Hypothalamus (tissue), 51 donors: ENCODE measurements around the gene B4GALNT3.

Experiments used
- DNase-seq, 51 donors: peaks; one replicate each; lab custom pipeline; 2025; lab: John Stamatoyannopoulos, UW

B4GALNT3 gene

GRCh38 chr12:507391-507796 is 47.7 kb downstream of the B4GALNT3 start:
- no peak for DNase-seq

- no peak for DNase-seq
These were observed 48.4 kb downstream of the B4GALNT3 start for GRCh38 chr12:508145-508544.

- no peak for DNase-seq
These were observed 49.1 kb downstream of the B4GALNT3 start for GRCh38 chr12:508795-509194.

DNA sequence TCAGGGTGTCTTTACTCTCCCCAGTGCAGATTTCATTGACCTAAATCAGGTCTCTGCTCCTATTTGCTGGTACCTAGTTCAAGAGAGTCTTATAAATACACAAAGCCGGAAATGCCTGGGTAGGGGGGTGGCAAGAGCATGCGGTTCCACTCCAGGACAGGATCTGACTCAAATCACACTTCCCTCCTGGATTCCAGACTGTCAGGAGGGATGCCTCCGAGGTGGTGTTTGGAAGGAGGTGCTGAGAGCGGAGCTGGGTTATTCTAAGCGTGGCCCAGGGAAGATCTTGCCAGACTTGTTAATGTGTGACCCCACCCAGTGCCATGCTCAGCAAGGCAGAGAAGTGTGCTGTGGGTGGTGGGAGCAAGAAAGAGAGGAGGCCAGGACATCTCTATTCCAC is 49.8 kb downstream of the B4GALNT3 start:
- no peak for DNase-seq

- DNase-seq = peak in 17 of 51 donors; percentile 2 to 45 (median 23)
These were observed 50.5 kb downstream of the B4GALNT3 start for GRCh38 chr12:510071-510825.

DNA sequence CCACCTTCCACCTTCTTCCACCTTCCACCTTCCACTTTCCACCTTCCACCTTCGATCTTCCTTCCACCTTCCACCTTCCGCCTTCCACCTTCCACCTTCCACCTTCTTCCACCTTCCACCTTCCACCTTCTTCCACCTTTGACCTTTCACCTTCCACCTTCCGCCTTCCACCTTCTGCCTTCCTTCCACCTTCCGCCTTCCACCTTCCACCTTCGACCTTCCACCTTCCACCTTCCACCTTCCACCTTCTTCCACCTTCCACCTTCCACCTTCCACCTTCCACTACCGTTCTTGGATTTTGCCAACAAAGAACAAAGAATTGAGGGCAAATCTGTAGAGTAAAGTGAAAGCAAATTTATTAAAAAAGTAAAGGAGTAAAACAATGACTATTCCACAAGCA is 53.2 kb downstream of the B4GALNT3 start:
- DNase-seq = no peak

GRCh38 chr12:513446-513845 is 53.7 kb downstream of the B4GALNT3 start:
- DNase-seq = no peak

DNA sequence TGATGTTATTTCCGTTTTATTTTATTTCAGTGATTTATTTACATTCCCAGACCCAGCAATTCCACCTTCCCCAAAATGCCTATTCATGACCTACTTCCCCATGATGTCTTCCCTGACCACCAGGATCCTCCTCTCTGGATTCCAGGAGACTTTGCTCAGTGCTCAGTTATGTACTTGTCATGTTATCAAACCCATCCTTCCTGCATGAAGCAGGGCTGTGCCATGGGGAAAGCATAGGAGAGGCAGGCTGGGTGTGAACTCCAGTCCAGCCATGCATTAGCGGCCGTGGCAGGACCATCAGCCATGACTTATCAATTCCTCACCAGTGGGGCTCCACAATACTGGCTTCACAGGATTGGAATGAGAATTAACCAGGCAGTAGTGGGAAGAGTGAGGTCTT is 57.8 kb downstream of the B4GALNT3 start:
- no peak for DNase-seq

- DNase-seq = no peak
These were observed 60.4 kb downstream of the B4GALNT3 start for GRCh38 chr12:520119-520518.

DNA sequence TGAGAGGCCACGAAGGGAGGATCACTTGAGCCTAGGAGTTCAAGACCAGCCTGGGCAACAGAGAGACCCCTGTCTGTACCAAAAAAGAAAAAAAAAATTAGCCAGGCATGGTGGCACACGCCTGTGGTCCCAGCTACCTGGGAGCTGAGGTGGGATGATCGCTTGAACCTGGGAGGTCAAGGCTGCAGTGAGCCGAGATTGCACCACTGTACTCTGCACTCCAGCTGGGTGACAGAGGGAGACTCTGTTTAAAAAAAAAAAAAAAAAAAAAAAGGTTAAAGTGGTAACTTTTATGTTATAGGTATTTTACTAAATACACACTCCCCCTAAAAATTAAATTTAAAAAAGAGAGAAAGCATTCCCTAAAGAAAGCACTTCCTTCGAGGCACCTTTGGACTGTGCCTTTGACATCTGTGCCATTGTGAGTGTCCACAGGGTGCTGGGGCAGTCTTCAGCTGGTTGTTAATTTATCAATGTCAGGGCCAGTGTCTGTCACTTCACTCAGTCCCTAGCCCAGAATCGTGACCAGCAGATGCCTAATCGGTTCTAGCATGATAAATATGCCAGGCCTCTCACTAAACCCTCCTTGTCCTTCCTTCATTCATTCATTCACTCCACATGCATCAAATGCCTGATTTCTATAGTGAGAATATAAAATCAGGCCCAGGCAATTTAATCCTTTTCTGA is 63.1 kb downstream of the B4GALNT3 start:
- DNase-seq = no peak

DNA sequence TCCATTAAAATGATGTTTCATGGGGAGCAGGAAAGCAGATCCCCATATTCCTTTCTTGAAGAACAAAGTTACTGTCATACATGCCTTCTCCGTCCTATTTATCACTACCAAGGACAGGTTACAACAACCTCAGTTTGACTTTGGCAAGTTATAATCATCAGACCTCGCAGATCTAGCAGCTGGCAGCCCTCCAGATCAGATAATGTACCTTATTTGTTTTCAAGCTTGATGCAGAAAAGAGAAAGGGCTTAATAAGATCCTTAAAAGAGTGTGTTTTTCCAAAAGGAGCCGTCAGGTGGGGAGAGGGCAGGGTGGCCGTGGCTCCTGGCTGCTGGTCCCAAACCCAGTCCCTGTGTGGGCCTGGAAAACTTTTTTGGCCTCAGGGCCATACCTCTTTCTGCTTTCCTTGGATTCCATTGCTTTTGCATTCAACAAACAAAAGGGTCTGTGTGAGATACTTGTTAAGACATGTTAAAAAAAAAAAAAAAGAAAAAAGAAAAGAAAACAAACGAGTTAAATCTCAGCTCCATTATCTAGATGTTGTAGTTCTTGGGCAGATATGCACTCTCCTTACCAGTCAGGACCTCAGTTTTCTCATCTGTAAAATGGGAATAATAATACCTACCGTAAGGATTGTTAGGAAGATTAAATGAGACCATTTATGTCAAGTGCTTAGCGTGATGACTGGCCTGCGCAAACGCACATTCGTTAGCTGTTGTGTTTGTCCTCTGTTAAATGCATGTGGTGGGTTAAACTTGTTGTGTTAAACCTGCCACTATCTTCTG is 64.6 kb downstream of the B4GALNT3 start:
- no peak for DNase-seq

DNA sequence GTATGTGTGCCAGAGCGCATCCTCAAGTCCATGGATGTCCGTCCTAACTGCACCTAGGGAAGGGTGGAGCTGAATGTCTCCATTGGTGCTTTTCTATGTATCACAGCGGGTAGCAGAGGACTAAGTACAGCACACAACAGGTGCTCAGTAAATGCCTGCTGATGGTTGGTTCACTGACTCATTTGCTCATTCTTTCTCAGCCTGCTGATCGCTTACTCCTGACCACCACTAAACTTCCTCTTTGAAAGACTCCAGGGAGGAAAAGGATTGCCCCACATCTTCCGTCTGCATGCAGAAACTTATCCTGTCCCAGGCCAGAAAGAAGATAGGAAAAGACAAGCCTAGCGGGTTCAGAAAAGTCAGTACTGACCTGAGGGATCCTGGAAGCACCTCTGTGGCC is 66.3 kb downstream of the B4GALNT3 start:
- DNase-seq = peak in 1 of 51 donors; percentile 4

GRCh38 chr12:527241-527640 is 67.5 kb downstream of the B4GALNT3 start:
- DNase-seq = no peak

DNA sequence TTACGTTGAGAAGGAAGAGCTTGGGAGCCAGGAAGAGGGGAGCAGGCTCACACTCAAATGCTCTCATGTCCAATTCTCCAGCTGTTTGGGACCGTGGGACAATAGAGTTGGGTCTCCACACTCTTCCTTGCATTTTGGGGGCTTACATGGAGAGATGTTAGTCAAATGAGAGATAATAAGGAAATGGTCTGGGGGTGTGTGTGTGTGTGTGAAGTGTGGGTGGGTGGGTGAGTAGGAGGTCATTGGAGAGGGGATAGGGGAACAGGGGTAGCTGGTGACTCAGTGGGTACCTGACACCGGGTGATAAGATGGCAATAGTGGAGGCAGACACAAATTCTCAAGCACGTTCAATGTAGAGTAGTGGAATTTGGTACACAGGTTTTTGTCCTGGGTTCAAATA is 68.0 kb downstream of the B4GALNT3 start:
- no peak for DNase-seq

GRCh38 chr12:530308-530707 is 70.6 kb downstream of the B4GALNT3 start:
- peak in 1 of 51 donors; percentile 16 for DNase-seq

GRCh38 chr12:530821-531220 is 71.1 kb downstream of the B4GALNT3 start:
- DNase-seq = no peak

DNA sequence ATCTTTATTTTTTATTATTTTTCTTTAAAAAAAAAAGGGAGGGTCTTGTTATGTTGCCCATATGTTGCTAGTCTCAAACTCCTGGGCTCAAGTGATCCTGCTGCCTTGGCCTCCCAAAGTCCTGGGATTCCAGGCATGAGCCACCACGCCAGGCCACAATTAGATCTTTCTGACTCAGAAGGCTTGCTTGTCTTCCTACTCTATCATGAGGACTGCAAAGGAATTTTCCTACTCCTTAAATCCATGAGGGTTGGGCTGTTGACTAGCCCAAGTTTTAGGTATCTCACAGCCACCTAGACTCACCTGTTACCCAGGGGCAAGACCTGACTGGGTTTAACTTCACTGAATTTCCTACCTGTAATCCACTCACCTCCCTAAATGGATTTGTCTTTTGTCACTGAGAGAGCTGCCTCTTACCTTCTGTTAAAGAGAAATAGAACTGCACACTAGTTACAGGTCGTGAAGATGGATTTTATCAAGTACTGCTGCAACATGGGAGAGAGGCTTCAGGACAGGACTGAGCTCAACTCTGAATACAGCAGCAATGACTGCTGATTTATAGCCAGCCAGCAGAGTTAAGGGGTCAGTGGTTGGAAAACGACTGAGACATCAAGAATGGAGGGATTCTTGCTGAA is 72.3 kb downstream of the B4GALNT3 start:
- DNase-seq = no peak

DNA sequence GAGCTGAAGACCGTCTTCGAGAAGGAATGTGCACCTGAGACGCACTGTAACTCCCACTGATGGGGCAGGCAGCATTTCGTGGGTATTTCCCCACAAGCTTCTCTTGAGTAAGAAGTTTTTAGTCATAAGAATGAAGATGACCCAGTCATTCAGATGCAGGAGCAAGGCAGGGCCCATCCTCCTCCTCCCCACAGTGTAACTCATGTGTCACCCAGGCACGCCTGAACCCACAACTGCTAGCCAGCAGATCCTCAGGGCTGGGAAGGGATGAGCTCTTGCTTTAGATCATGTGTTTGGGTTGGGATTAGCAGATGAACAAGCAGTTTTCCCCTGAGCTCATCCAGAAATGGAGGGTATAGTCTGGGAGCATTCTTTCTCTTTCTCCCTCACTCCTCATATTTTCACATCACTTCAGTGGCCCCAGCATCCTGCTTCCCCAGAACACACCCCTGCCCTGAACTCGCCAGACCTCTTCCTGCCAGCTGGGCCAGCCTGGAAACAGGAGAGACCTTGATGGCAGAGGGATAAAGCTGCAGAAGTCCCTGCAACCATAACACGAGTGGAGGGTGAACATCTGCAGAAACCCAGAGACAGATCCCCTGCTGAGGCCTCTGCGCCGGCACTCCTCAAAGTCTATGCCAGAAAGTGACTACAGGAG is 73.3 kb downstream of the B4GALNT3 start:
- DNase-seq = peak in 1 of 51 donors; percentile 26

DNA sequence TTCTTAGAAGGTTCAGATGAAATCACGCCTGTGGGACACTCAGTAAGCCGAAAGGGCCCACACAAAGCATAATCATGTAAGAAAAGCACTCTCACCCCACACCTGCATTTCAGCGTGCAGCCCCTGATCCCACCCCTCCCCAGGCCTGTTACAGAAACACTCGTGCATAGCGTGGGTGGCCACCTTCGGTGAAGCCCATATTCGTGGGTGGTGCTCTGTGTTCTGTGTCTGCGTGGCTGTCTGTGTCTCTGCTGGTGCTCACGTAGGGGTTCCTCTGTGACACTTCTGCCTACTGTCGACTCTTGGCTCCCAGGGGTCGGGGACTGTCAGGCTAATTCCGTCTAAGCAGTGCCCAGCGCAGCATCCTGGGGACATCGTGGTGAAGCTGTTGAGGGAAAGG is 74.0 kb downstream of the B4GALNT3 start:
- no peak for DNase-seq

DNA sequence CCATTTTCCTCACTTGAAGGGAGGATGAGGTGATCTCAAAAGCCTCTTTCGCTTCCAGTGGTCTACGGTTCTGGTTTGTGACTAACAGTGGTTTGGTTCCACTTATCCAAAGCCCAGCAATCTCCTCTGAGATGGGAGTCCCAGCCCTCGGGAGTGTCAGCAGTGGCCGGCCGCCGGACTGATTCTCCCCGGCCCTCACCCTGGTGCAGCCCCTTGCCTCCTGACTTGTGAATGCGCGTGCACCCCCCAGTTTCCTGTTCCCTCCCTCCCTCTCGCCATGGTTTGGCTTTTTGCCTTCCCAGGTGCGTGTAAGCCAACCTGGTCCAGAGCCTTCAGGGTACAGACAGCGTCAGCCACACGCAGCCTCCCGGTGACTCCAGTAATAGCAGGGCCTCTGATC is 74.5 kb downstream of the B4GALNT3 start:
- DNase-seq = no peak

GRCh38 chr12:535396-535795 is 75.7 kb downstream of the B4GALNT3 start:
- no peak for DNase-seq
